GM12878 (cell line): ENCODE measurements around the gene NECAB2. TPM values are rescaled to one million over a fixed set of nuclear protein-coding genes. Genes with fewer than 3 reads are reported as not detected.

Experiments
- ATAC-seq: fragments of 200-7000 bp; cut with Tn5 transposase; 3 replicates; pipeline ENCODE4 v1.9.1; 2020; ENCODE audit warnings: mild to moderate bottlenecking, moderate library complexity
- BruUV-seq: library from RNA; stranded (reverse); fragments of 400-500 nt; replicated peaks from 2 replicates; lab custom pipeline; 2021; lab: Mats Ljungman, UMichigan
- CTCF ChIA-PET: fragments of 300-600 bp; sonication (Branson Sonifier 250); formaldehyde crosslinking; extraction: SDS; loops from one replicate; lab custom pipeline; 2021; ENCODE audit warnings: inconsistent platforms; lab: Yijun Ruan, JAX
- POLR2A ChIA-PET: fragments of 350-600 bp; formaldehyde crosslinking; extraction: SDS; loops from one replicate; lab custom pipeline; 2021; ENCODE audit warnings: inconsistent platforms; lab: Charles Lee
- RAD21 ChIA-PET: fragments of 300-600 bp; sonication (Branson Sonifier 250); formaldehyde crosslinking; loops from one replicate; lab custom pipeline; 2023; ENCODE audit warnings: antibody characterized with exemption; ENCODE audit not compliant: unreplicated experiment; lab: Charles Lee
- SMC1A ChIA-PET: fragments of 300-600 bp; sonication (Branson Sonifier 250); formaldehyde crosslinking; loops from one replicate; lab custom pipeline; 2023; ENCODE audit not compliant: unreplicated experiment, uncharacterized antibody; lab: Charles Lee
- DNase-seq: peaks from one replicate; pipeline ENCODE4 v3.0.0-alpha.2; 2011; ENCODE audit warnings: low read depth, low spot score
- FAIRE-seq: peaks from 3 replicates; lab custom pipeline; 2011; peaks lifted over from hg19 to GRCh38; lab: Jason Lieb, UNC
- H2AFZ ChIP-seq: 2 replicates; pipeline ENCODE4 v1.6.0; 2011; ENCODE audit warnings: low read depth, low read length, control low read depth; ENCODE audit not compliant: control insufficient read depth
- H3K27ac ChIP-seq: 2 replicates; pipeline ENCODE4 v1.5.1; 2011; ENCODE audit warnings: control low read depth; ENCODE audit not compliant: control insufficient read depth, insufficient read depth
- H3K27me3 ChIP-seq, 2 experiments: replicated peaks in 1 of 2; 2 replicates each; pipeline versions ENCODE4 v1.6.0 to v1.6.1; 2011; ENCODE audit warnings: low read length in 1 of 2; ENCODE audit not compliant: control insufficient read depth in 2 of 2, insufficient read depth in 2 of 2
- H3K36me3 ChIP-seq, 2 experiments: 2 replicates each; pipeline ENCODE4 v1.5.1; 2011; ENCODE audit warnings: low read length in 1 of 2; ENCODE audit not compliant: control insufficient read depth in 2 of 2, insufficient read depth in 2 of 2
- H3K4me1 ChIP-seq: 2 replicates; pipeline ENCODE4 v1.6.1; 2011; ENCODE audit warnings: mild to moderate bottlenecking, low read length, moderate library complexity, mixed read lengths; ENCODE audit not compliant: control insufficient read depth, insufficient read depth
- H3K4me2 ChIP-seq: 2 replicates; pipeline ENCODE4 v1.6.0; 2011; ENCODE audit warnings: control low read depth; ENCODE audit not compliant: control insufficient read depth, insufficient read depth
- H3K4me3 ChIP-seq: fragments of 200-600 bp; sonication (generic); 2 replicates; pipeline ENCODE4 v1.5.1; 2016
- H3K79me2 ChIP-seq: 2 replicates; pipeline ENCODE4 v1.6.0; 2011; ENCODE audit warnings: low read length; ENCODE audit not compliant: control insufficient read depth, insufficient read depth
- H3K9ac ChIP-seq: 2 replicates; pipeline ENCODE4 v1.8.0; 2011; ENCODE audit warnings: low read length, control low read depth, mixed read lengths; ENCODE audit not compliant: control insufficient read depth, insufficient read depth
- H3K9me3 ChIP-seq: replicated peaks from 3 replicates; pipeline ENCODE4 v1.5.1; 2011; ENCODE audit warnings: mild to moderate bottlenecking, low read length; ENCODE audit not compliant: control insufficient read depth, insufficient read depth
- H4K20me1 ChIP-seq: 2 replicates; pipeline ENCODE4 v1.6.0; 2011; ENCODE audit not compliant: control insufficient read depth, insufficient read depth
- ATF7 ChIP-seq: fragments of 450-650 bp; IDR thresholded peaks from 2 replicates; pipeline ENCODE4 v1.6.1; 2016; ENCODE audit warnings: low read depth, mild to moderate bottlenecking
- BMI1 ChIP-seq: fragments of 450-650 bp; IDR thresholded peaks from 2 replicates; pipeline ENCODE4 v1.6.1; 2016; ENCODE audit warnings: mild to moderate bottlenecking, moderate library complexity, borderline replicate concordance
- EGR1 ChIP-seq, 2 experiments: IDR thresholded peaks; 1 replicate in 1 of 2; 2 replicates in 1 of 2; pipeline ENCODE4 v1.6.1; 2011 to 2012; ENCODE audit warnings: low read depth in 2 of 2, low read length in 2 of 2, borderline replicate concordance in 1 of 2, mild to moderate bottlenecking in 1 of 2, moderate library complexity in 1 of 2
- ETV6 ChIP-seq, 2 experiments: fragments of 450-650 bp in 1 of 2; IDR thresholded peaks in 1 of 2; conservative IDR thresholded peaks in 1 of 2; 2 replicates each; pipeline ENCODE4 v1.6.1; 2014; ENCODE audit warnings: antibody characterized with exemption in 1 of 2, borderline replicate concordance in 1 of 2, low read depth in 1 of 2, mild to moderate bottlenecking in 1 of 2, moderate library complexity in 1 of 2
- FOXK2 ChIP-seq: fragments of 450-650 bp; IDR thresholded peaks from 2 replicates; pipeline ENCODE4 v1.6.1; 2017; ENCODE audit warnings: mild to moderate bottlenecking, moderate library complexity
- GABPA ChIP-seq: IDR thresholded peaks from 2 replicates; pipeline ENCODE4 v1.6.1; 2014; ENCODE audit warnings: antibody characterized with exemption, low read depth, mild to moderate bottlenecking, inconsistent platforms
- HDGF ChIP-seq: fragments of 450-650 bp; IDR thresholded peaks from 2 replicates; pipeline ENCODE4 v1.6.1; 2016; ENCODE audit warnings: antibody characterized with exemption
- JUNB ChIP-seq: IDR thresholded peaks from 2 replicates; pipeline ENCODE4 v1.6.1; 2016; ENCODE audit warnings: antibody characterized with exemption, mild to moderate bottlenecking
- KAT2A ChIP-seq: conservative IDR thresholded peaks from 2 replicates; pipeline ENCODE4 v1.6.1; 2011; ENCODE audit warnings: low read depth, low read length; ENCODE audit not compliant: control insufficient read depth
- NFIC ChIP-seq: IDR thresholded peaks from 2 replicates; pipeline ENCODE4 v1.6.1; 2012; ENCODE audit warnings: low read depth, mild to moderate bottlenecking, inconsistent platforms, low read length, moderate library complexity
- NFYA ChIP-seq: IDR thresholded peaks from 2 replicates; pipeline ENCODE4 v1.6.1; 2011; ENCODE audit warnings: low read depth, mild to moderate bottlenecking, low read length, improper control_type of control experiment, borderline replicate concordance
- PAX5 ChIP-seq: IDR thresholded peaks from 2 replicates; pipeline ENCODE4 v1.6.1; 2011; ENCODE audit warnings: low read depth, low read length, borderline replicate concordance
- RBBP5 ChIP-seq: fragments of 200-600 bp; sonication (generic); conservative IDR thresholded peaks from 2 replicates; pipeline ENCODE4 v1.6.1; 2016
- SP1 ChIP-seq: IDR thresholded peaks from one replicate; pipeline ENCODE4 v1.6.1; 2011; ENCODE audit warnings: low read depth, low read length
- SRF ChIP-seq, 2 experiments: IDR thresholded peaks; 2 replicates each; pipeline ENCODE4 v1.6.1; 2011; ENCODE audit warnings: low read depth in 2 of 2, low read length in 2 of 2, mild to moderate bottlenecking in 1 of 2, moderate library complexity in 1 of 2
- TCF7 ChIP-seq: IDR thresholded peaks from 2 replicates; pipeline ENCODE4 v1.6.1; 2014; ENCODE audit warnings: antibody characterized with exemption, borderline replicate concordance
- ZNF207 ChIP-seq: fragments of 450-650 bp; IDR thresholded peaks from 2 replicates; pipeline ENCODE4 v1.6.1; 2014; ENCODE audit warnings: antibody characterized with exemption, mild to moderate bottlenecking, borderline replicate concordance
- WGBS: methylation state at CpG from one replicate; pipeline ENCODE4 v1.1.6; 2016; ENCODE audit warnings: low lambda C conversion rate; ENCODE audit not compliant: insufficient replicate concordance, insufficient coverage; ENCODE audit errors: missing lambda C conversion rate; 5-methylcytosine and 5-hydroxymethylcytosine counted together
- in situ Hi-C: fragments of 300-500 bp; cut with MboI; formaldehyde crosslinking; loops from 9 replicates; pipeline ENCODE4 v1.14.3; 2018; ENCODE audit warnings: mixed read lengths
- intact Hi-C: fragments of 100-400 bp; cut with micrococcal nuclease; formaldehyde crosslinking; loops from one replicate; pipeline ENCODE4 v1.14.2; 2022; ENCODE audit not compliant: unreplicated experiment
- polyA plus RNA-seq, 11 experiments: library from polyadenylated mRNA; depleted of rRNA in 4 of 11; unstranded in 6 of 11; stranded (reverse) in 5 of 11; fragments of >200 nt; fragmentation: Nextera tagmentation in 4 of 11; fragmentation: Illumina TruSeq in 1 of 11; extraction: Ambion mirVana in 4 of 11; extraction: Trizol in 1 of 11; gene quantifications; 1 replicate in 1 of 11; 2 replicates in 10 of 11; pipeline versions ENCODE4 v1.2.1 to v1.2.3, GENCODE V29; 2011 to 2016; ENCODE audit warnings: inconsistent platforms in 2 of 11, missing spikeins in 2 of 11, low read depth in 1 of 11
- total RNA-seq, 4 experiments: library from RNA; depleted of rRNA in 3 of 4; stranded (reverse); fragments of >200 nt in 3 of 4; fragmentation: Illumina TruSeq in 1 of 4; extraction: Trizol in 1 of 4; gene quantifications; 2 replicates each; pipeline versions ENCODE4 v1.2.1 to v1.2.3, GENCODE V29; 2013 to 2021
- TF ChIP-seq, protein P1 (sequence below): IDR thresholded peaks from 2 replicates; pipeline ENCODE4 v1.6.1; 2012; ENCODE audit warnings: low read depth, low read length, improper control_type of control experiment
- TF ChIP-seq, protein P2 (sequence below): IDR thresholded peaks from 2 replicates; pipeline ENCODE4 v1.6.1; 2012; ENCODE audit warnings: low read length, inconsistent platforms

Gene NECAB2
- total and polyA plus RNA-seq, 10 of the 15 experiments (the other 5 are each of a cell fraction or from before 2014, with no cell fraction given): not detected

DNA sequence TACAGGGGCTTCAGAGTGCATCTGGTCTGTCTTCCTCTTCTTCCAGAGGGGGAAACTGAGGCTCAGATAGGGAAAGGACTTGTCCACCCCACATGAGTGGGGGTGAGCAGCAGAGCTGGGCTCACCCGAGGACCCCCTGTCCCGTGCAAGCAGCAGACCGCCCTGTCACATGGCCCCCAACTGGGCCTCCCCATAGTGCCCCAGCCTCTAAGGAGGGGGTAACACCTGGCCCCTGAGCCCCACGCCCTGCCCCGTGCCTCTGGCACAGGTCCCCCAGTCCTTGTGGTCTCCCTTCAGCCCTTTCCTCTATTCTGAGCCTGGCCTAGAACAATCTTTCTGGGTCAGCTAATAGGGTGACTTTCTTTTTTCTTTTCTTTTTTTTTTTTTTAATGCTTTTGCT, 6.5 kb upstream of the NECAB2 start (continued):
- no peak for TF ChIP-seq EGR1 (IDR thresholded peaks at IDR 0.05; ENCODE audit: borderline replicate concordance in 1 of 2, low read depth in 2 of 2, low read length in 2 of 2)
- TF ChIP-seq ATF7: no peak
- TF ChIP-seq JUNB: no peak
- no peak for TF ChIP-seq NFYA
- TF ChIP-seq SRF (IDR thresholded peaks at IDR 0.05; ENCODE audit: low read depth in 2 of 2, low read length in 2 of 2): no peak
- TF ChIP-seq HDGF: no peak
- TF ChIP-seq SP1: no peak

DNA sequence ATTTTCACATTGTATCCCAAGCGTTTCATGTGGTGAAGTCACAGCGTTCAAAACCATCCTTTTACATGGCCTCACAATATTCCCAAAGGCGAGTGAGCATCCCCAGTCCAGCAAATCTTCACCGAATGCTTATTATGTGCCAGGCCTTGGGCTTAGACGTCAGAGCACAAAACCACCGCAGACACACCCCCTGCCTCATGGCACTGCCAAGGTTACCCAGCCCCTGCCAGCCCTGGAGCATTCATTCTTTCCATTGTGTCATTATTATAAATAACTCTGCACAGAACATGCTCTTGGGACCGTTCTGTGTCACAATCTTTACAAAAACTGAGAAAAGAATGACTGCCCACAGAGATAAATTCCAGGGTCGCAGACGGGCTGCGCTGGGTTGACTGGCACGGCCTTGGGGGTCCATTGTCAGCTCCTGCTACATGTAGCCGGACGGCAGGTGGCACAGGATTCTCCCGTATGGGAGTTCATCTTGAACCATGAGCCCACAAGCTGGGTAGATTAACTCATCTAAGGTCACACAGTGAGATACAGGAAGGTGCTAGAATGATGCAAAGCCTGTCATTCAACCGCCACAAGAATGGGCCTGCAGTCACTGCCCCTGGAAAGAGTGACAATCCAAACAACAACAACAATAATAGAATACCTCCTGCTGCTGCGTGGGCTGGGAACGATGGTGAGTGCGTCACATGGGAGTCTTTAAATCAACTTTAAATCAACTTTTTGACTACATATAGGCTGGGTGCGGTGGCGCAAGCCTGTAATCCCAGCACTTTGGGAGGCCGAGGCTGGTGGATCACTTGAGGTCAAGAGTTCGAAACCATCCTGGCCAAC, 4.5 kb upstream of the NECAB2 start:
- FAIRE-seq (no peak), ATAC-seq (no peak), DNase-seq (no peak)
- H3K79me2 ChIP-seq: no peaks in the 10 kb centered on the region
- H3K4me1 ChIP-seq: no peaks in the 10 kb centered on the region
- H3K4me2 ChIP-seq: no peak overlapping the region
- no peak overlapping the region for H3K27ac ChIP-seq
- no TSS peak for BruUV-seq
- H4K20me1 ChIP-seq: no peaks in the 10 kb centered on the region
- H3K4me3 ChIP-seq: no peak overlapping the region
- intact Hi-C loops (no loop called here), in situ Hi-C loops (no loop called here)
- CTCF ChIA-PET: interaction anchor here (1.3 kb wide), 1 partner anchor 102 kb away, joined by 4 read pairs; no protein-coding TSS in a partner anchor
- H3K36me3 ChIP-seq: no peaks in the 10 kb centered on the region
- RAD21 ChIA-PET: no interaction called here
- no peak overlapping the region for H2AFZ ChIP-seq
- POLR2A ChIA-PET: no interaction called here
- H3K9ac ChIP-seq: no peak overlapping the region
- WGBS: 62% methylated on average over 22 of the region's 22 CpGs
- no peaks in the 10 kb centered on the region for H3K9me3 ChIP-seq
- SMC1A ChIA-PET: no interaction called here
- H3K27me3 ChIP-seq: no peaks in the 10 kb centered on the region
- TF ChIP-seq BMI1: no peak
- TF ChIP-seq, protein P1, sequence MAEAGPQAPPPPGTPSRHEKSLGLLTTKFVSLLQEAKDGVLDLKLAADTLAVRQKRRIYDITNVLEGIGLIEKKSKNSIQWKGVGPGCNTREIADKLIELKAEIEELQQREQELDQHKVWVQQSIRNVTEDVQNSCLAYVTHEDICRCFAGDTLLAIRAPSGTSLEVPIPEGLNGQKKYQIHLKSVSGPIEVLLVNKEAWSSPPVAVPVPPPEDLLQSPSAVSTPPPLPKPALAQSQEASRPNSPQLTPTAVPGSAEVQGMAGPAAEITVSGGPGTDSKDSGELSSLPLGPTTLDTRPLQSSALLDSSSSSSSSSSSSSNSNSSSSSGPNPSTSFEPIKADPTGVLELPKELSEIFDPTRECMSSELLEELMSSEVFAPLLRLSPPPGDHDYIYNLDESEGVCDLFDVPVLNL: no peak
- no peak for TF ChIP-seq RBBP5
- no peak for TF ChIP-seq TCF7
- TF ChIP-seq PAX5: no peak
- TF ChIP-seq NFIC: no peak
- TF ChIP-seq ZNF207: no peak
- no peak for TF ChIP-seq FOXK2
- TF ChIP-seq GABPA: no peak
- TF ChIP-seq, protein P2, sequence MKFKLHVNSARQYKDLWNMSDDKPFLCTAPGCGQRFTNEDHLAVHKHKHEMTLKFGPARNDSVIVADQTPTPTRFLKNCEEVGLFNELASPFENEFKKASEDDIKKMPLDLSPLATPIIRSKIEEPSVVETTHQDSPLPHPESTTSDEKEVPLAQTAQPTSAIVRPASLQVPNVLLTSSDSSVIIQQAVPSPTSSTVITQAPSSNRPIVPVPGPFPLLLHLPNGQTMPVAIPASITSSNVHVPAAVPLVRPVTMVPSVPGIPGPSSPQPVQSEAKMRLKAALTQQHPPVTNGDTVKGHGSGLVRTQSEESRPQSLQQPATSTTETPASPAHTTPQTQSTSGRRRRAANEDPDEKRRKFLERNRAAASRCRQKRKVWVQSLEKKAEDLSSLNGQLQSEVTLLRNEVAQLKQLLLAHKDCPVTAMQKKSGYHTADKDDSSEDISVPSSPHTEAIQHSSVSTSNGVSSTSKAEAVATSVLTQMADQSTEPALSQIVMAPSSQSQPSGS: no peak
- no peak for TF ChIP-seq ETV6 (conservative IDR thresholded peaks at IDR 0.05 in 1 of 2, IDR thresholded peaks at IDR 0.05 in 1 of 2; ENCODE audit: borderline replicate concordance in 1 of 2, low read depth in 1 of 2)
- no peak for TF ChIP-seq KAT2A
- no peak for TF ChIP-seq ATF7
